MM.1S (cell line): ENCODE measurements around the gene CALML4.
"Not testable (repeated sequence)": the region's sequence is repeated elsewhere in the genome, so short reads cannot be mapped to it uniquely, and the experiment has no call there.

Experiments used
- DNase-seq: peaks from one replicate; pipeline ENCODE4 v3.0.0-alpha.2; 2015
- H2AFZ ChIP-seq: fragments of 300-600 bp; sonication (generic); 2 replicates; pipeline ENCODE4 v1.6.0; 2016; ENCODE audit warnings: antibody characterized with exemption, low read length
- H3F3A ChIP-seq: fragments of 300-600 bp; sonication (generic); 2 replicates; pipeline ENCODE4 v1.6.1; 2016; ENCODE audit warnings: mild to moderate bottlenecking, antibody characterized with exemption, low read length, moderate library complexity, mixed read lengths; ENCODE audit not compliant: insufficient read depth
- H3K27ac ChIP-seq: fragments of 300-600 bp; sonication (generic); 2 replicates; pipeline ENCODE4 v1.5.1; 2016; ENCODE audit warnings: mild to moderate bottlenecking, low read length
- H3K27me3 ChIP-seq: fragments of 300-600 bp; sonication (generic); replicated peaks from 2 replicates; pipeline ENCODE4 v1.6.0; 2016; ENCODE audit warnings: low read length; ENCODE audit not compliant: insufficient read depth
- H3K36me3 ChIP-seq: fragments of 300-600 bp; sonication (generic); replicated peaks from 2 replicates; pipeline ENCODE4 v1.6.1; 2016; ENCODE audit warnings: mild to moderate bottlenecking, low read length, mixed read lengths; ENCODE audit not compliant: insufficient read depth
- H3K4me1 ChIP-seq: fragments of 300-600 bp; sonication (generic); 2 replicates; pipeline ENCODE4 v1.6.1; 2016; ENCODE audit warnings: low read length, mixed read lengths
- H3K4me2 ChIP-seq: fragments of 300-600 bp; sonication (generic); 2 replicates; pipeline ENCODE4 v1.6.0; 2016; ENCODE audit warnings: low read depth, low read length
- H3K4me3 ChIP-seq: fragments of 300-600 bp; sonication (generic); 2 replicates; pipeline ENCODE4 v1.5.1; 2016; ENCODE audit warnings: low read length, mixed read lengths
- H3K79me2 ChIP-seq: fragments of 300-600 bp; sonication (generic); 2 replicates; pipeline ENCODE4 v1.6.1; 2016; ENCODE audit warnings: mixed run types, low read length, mixed read lengths
- H3K9ac ChIP-seq: fragments of 300-600 bp; sonication (generic); 2 replicates; pipeline ENCODE4 v1.6.1; 2016; ENCODE audit warnings: low read length, mixed read lengths
- H3K9me2 ChIP-seq: fragments of 300-600 bp; sonication (generic); replicated peaks from 2 replicates; pipeline ENCODE4 v1.6.1; 2016; ENCODE audit warnings: mild to moderate bottlenecking, low read length, mixed read lengths; ENCODE audit not compliant: insufficient read depth
- H3K9me3 ChIP-seq: fragments of 300-600 bp; sonication (generic); replicated peaks from 2 replicates; pipeline ENCODE4 v1.6.1; 2016; ENCODE audit warnings: mild to moderate bottlenecking, low read length, mixed read lengths; ENCODE audit not compliant: insufficient read depth
- H4K20me1 ChIP-seq: fragments of 300-600 bp; sonication (generic); 2 replicates; pipeline ENCODE4 v1.6.1; 2016; ENCODE audit warnings: mild to moderate bottlenecking, low read length, moderate library complexity, mixed read lengths; ENCODE audit not compliant: insufficient read depth
- EZH2 ChIP-seq: fragments of 300-600 bp; sonication (generic); optimal IDR thresholded peaks from 2 replicates; pipeline ENCODE3; 2017; ENCODE audit warnings: low read depth, mild to moderate bottlenecking, antibody characterized with exemption, low read length, mixed read lengths
- EZH2phosphoT487 ChIP-seq: fragments of 300-600 bp; sonication (generic); IDR thresholded peaks from 2 replicates; pipeline ENCODE4 v1.6.1; 2018; ENCODE audit warnings: antibody characterized with exemption, low read length
- TF ChIP-seq, protein P1 (sequence below): fragments of 300-600 bp; sonication (generic); IDR thresholded peaks from 2 replicates; pipeline ENCODE4 v1.5.1; 2016; ENCODE audit warnings: antibody characterized with exemption, low read length, mixed read lengths

Gene CALML4

DNA sequence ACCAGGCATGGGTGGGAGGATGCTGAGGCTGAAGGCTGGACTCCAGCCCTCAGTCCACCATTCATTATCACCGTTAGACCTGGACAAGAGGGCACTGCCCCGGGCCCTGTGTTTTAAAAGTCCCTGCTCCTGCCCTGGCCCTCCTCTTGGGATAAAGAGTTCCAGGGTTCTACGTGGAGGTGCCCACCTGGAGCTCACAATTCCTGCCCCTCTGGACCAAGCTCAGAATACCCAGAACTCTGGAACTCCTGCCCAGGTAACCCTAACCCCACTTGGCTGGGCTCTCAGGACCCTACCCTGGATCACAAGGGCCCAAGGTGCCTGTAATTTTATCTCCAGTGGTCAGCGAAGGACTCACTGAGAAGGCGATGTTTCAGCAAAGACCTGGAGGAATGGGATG is 1.2 kb downstream of the CALML4 start:
- Histone ChIP-seq H3K4me3 (no peak overlapping the region), H3K4me1 (peaks cover 65% of the 10 kb centered on the region), H3K4me2 (peak overlapping the region; percentile 45; the same call in 1 of the 2 replicates), H2AFZ (no peak overlapping the region), H3K79me2 (peaks cover 97% of the 10 kb centered on the region), H4K20me1 (no peaks in the 10 kb centered on the region), H3K27me3 (no peaks in the 10 kb centered on the region), H3K9ac (peak overlapping the region; percentile 26; the same call in 1 of the 2 replicates), H3K9me3 (no peaks in the 10 kb centered on the region), H3K27ac (peak overlapping the region; percentile 90), H3F3A (peaks cover 38% of the 10 kb centered on the region), H3K36me3 (peaks cover 14% of the 10 kb centered on the region), H3K9me2 (no peaks in the 10 kb centered on the region)
- TF ChIP-seq, protein P1, sequence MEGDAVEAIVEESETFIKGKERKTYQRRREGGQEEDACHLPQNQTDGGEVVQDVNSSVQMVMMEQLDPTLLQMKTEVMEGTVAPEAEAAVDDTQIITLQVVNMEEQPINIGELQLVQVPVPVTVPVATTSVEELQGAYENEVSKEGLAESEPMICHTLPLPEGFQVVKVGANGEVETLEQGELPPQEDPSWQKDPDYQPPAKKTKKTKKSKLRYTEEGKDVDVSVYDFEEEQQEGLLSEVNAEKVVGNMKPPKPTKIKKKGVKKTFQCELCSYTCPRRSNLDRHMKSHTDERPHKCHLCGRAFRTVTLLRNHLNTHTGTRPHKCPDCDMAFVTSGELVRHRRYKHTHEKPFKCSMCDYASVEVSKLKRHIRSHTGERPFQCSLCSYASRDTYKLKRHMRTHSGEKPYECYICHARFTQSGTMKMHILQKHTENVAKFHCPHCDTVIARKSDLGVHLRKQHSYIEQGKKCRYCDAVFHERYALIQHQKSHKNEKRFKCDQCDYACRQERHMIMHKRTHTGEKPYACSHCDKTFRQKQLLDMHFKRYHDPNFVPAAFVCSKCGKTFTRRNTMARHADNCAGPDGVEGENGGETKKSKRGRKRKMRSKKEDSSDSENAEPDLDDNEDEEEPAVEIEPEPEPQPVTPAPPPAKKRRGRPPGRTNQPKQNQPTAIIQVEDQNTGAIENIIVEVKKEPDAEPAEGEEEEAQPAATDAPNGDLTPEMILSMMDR = no peak
- no peak for TF ChIP-seq EZH2phosphoT487
- TF ChIP-seq EZH2 = no peak
- no peak for DNase-seq

GRCh38 chr15:68203486-68203885 is 1.6 kb downstream of the CALML4 start:
- H3K36me3 ChIP-seq = peaks cover 12% of the 10 kb centered on the region
- peak overlapping the region; percentile 90 for H3K27ac ChIP-seq
- no peaks in the 10 kb centered on the region for H4K20me1 ChIP-seq
- H3K9me3 ChIP-seq = no peaks in the 10 kb centered on the region
- peak overlapping the region; percentile 26; the same call in 1 of the 2 replicates for H3K9ac ChIP-seq
- H2AFZ ChIP-seq = no peak overlapping the region
- no peaks in the 10 kb centered on the region for H3K27me3 ChIP-seq
- no peaks in the 10 kb centered on the region for H3K9me2 ChIP-seq
- H3F3A ChIP-seq = peaks cover 38% of the 10 kb centered on the region
- peak overlapping the region; percentile 45; the same call in 1 of the 2 replicates for H3K4me2 ChIP-seq
- DNase-seq = no peak
- no peak overlapping the region for H3K4me3 ChIP-seq
- H3K4me1 ChIP-seq = peaks cover 60% of the 10 kb centered on the region
- peaks cover 95% of the 10 kb centered on the region for H3K79me2 ChIP-seq
- TF ChIP-seq, protein P1 = no peak
- no peak for TF ChIP-seq EZH2
- no peak for TF ChIP-seq EZH2phosphoT487

- H3K9me3 ChIP-seq, H2AFZ ChIP-seq, H3K9me2 ChIP-seq, H3K27me3 ChIP-seq, H4K20me1 ChIP-seq, H3K4me3 ChIP-seq: not testable (repeated sequence)
- Histone ChIP-seq H3K36me3 (peaks cover 12% of the 10 kb centered on the region), H3K4me2 (peak overlapping the region; percentile 45; the same call in 1 of the 2 replicates), H3K27ac (peak overlapping the region; percentile 90), H3F3A (peaks cover 38% of the 10 kb centered on the region), H3K79me2 (peaks cover 95% of the 10 kb centered on the region), H3K9ac (peak overlapping the region; percentile 26; the same call in 1 of the 2 replicates), H3K4me1 (peaks cover 58% of the 10 kb centered on the region)
- peak; percentile 35 for DNase-seq
These were observed 2.1 kb downstream of the CALML4 start for GRCh38 chr15:68202994-68203393.

DNA sequence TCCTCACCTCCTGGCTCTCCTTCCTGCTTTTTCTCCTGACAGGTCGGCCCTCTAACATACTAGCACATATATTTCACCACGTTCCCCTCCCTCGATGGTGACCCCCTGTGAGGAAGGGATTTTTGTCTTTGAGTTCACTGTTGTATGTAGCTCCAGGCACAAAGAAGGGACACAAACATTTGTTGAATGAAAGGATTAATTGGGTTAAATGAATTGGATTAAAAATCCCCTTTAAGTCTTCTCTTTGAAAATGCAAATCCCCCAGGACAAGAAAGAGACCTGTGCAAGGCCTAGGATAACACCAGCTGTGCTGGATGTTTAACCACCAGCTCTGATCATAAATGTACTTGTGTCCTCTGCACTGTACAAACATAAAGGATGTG is 3.3 kb downstream of the CALML4 start:
- Histone ChIP-seq H3F3A (peaks cover 48% of the 10 kb centered on the region), H3K27ac (peak overlapping the region; percentile 90; the same call in 1 of the 2 replicates), H4K20me1 (no peaks in the 10 kb centered on the region), H3K4me3 (no peak overlapping the region), H3K4me2 (no peak overlapping the region), H3K9ac (no peak overlapping the region), H3K36me3 (peaks cover 8% of the 10 kb centered on the region), H3K4me1 (peaks cover 54% of the 10 kb centered on the region), H3K9me3 (no peaks in the 10 kb centered on the region), H2AFZ (no peak overlapping the region), H3K79me2 (peaks cover 97% of the 10 kb centered on the region), H3K27me3 (no peaks in the 10 kb centered on the region), H3K9me2 (no peaks in the 10 kb centered on the region)
- TF ChIP-seq EZH2 = no peak
- TF ChIP-seq, protein P1 = no peak
- TF ChIP-seq EZH2phosphoT487 = no peak
- DNase-seq = no peak
